HEK293 (cell line): ENCODE results near the gene RFPL4A.
"Not testable (repeated sequence)": the region's sequence is repeated elsewhere in the genome, so short reads cannot be mapped to it uniquely, and the experiment has no call there.

Experiments
- CTCF ChIA-PET: fragments of 350-600 bp; formaldehyde crosslinking; extraction: SDS; loops from one replicate; lab custom pipeline; 2021; ENCODE audit warnings: antibody characterized with exemption; lab: Yijun Ruan, JAX
- POLR2A ChIA-PET: fragments of 300-600 bp; formaldehyde crosslinking; extraction: SDS; loops from one replicate; lab custom pipeline; 2020; ENCODE audit warnings: antibody characterized with exemption, inconsistent platforms; lab: Yijun Ruan, JAX
- H3K27ac ChIP-seq: fragments of 200-500 bp; sonication (Bioruptor generic); 2 replicates; pipeline ENCODE4 v1.5.1; 2014; ENCODE audit warnings: low read depth, low read length, control low read depth, inconsistent platforms; ENCODE audit errors: extremely low read depth
- H3K36me3 ChIP-seq, 2 experiments: fragments of 200-500 bp in 1 of 2; sonication (Bioruptor generic) in 1 of 2; 1 replicate in 1 of 2; 2 replicates in 1 of 2; pipeline ENCODE4 v1.5.1; 2014 to 2017; ENCODE audit warnings: inconsistent platforms in 2 of 2, low read length in 2 of 2; ENCODE audit not compliant: control insufficient read depth in 2 of 2, insufficient read depth in 1 of 2
- H3K4me1 ChIP-seq: fragments of 200-500 bp; sonication (Bioruptor generic); 2 replicates; pipeline ENCODE4 v1.5.1; 2014; ENCODE audit warnings: mild to moderate bottlenecking, low read length, inconsistent platforms; ENCODE audit not compliant: control insufficient read depth, insufficient read depth
- H3K4me3 ChIP-seq: 2 replicates; pipeline ENCODE4 v1.5.1; 2011; ENCODE audit warnings: low read depth, mild to moderate bottlenecking, control low read depth, low read length, moderate library complexity
- H3K9me3 ChIP-seq: fragments of 200-500 bp; sonication (Bioruptor generic); 2 replicates; pipeline ENCODE4 v1.5.1; 2014; ENCODE audit warnings: low read depth, low read length, inconsistent platforms; ENCODE audit not compliant: control insufficient read depth, insufficient read depth
- AEBP2 ChIP-seq: fragments of 450-650 bp; formaldehyde crosslinking; IDR thresholded peaks from 2 replicates; pipeline ENCODE4 v1.5.1; 2016; ENCODE audit warnings: missing biosample characterization, missing genetic modification characterization, borderline replicate concordance
- OSR2 ChIP-seq: fragments of 450-650 bp; formaldehyde crosslinking; IDR thresholded peaks from 2 replicates; pipeline ENCODE4 v1.5.1; 2016; ENCODE audit warnings: missing biosample characterization, missing genetic modification characterization
- PRDM10 ChIP-seq: fragments of 450-650 bp; formaldehyde crosslinking; IDR thresholded peaks from 2 replicates; pipeline ENCODE4 v1.5.1; 2016; ENCODE audit warnings: missing biosample characterization, missing genetic modification characterization
- SCRT2 ChIP-seq: fragments of 450-650 bp; formaldehyde crosslinking; IDR thresholded peaks from 2 replicates; pipeline ENCODE4 v1.5.1; 2016; ENCODE audit warnings: missing biosample characterization, missing genetic modification characterization
- ZBTB48 ChIP-seq: fragments of 450-650 bp; formaldehyde crosslinking; IDR thresholded peaks from 2 replicates; pipeline ENCODE4 v1.5.1; 2016; ENCODE audit warnings: missing biosample characterization, missing genetic modification characterization
- ZNF157 ChIP-seq: fragments of 450-650 bp; formaldehyde crosslinking; IDR thresholded peaks from 2 replicates; pipeline ENCODE4 v1.5.1; 2016; ENCODE audit warnings: missing biosample characterization, missing genetic modification characterization
- ZNF16 ChIP-seq: fragments of 450-650 bp; formaldehyde crosslinking; IDR thresholded peaks from 2 replicates; pipeline ENCODE4 v1.5.1; 2016; ENCODE audit warnings: low read depth, missing biosample characterization, missing genetic modification characterization
- ZNF184 ChIP-seq: fragments of 450-650 bp; IDR thresholded peaks from 2 replicates; pipeline ENCODE4 v1.5.1; 2018; ENCODE audit warnings: missing biosample characterization, mild to moderate bottlenecking, missing genetic modification characterization
- ZNF202 ChIP-seq: fragments of 450-650 bp; formaldehyde crosslinking; IDR thresholded peaks from 2 replicates; pipeline ENCODE4 v1.5.1; 2016; ENCODE audit warnings: missing biosample characterization, missing genetic modification characterization, borderline replicate concordance
- ZNF423 ChIP-seq: fragments of 450-650 bp; formaldehyde crosslinking; IDR thresholded peaks from 2 replicates; pipeline ENCODE4 v1.5.1; 2016; ENCODE audit warnings: missing biosample characterization, missing genetic modification characterization
- ZNF530 ChIP-seq: fragments of 450-650 bp; formaldehyde crosslinking; IDR thresholded peaks from 2 replicates; pipeline ENCODE4 v1.5.1; 2016; ENCODE audit warnings: low read depth, missing biosample characterization, missing genetic modification characterization
- ZNF585B ChIP-seq: fragments of 450-650 bp; formaldehyde crosslinking; IDR thresholded peaks from 2 replicates; pipeline ENCODE4 v1.5.1; 2016; ENCODE audit warnings: missing biosample characterization, missing genetic modification characterization
- ZNF621 ChIP-seq: fragments of 450-650 bp; formaldehyde crosslinking; IDR thresholded peaks from 2 replicates; pipeline ENCODE4 v1.5.1; 2017; ENCODE audit warnings: missing biosample characterization, missing genetic modification characterization
- ZNF660 ChIP-seq: fragments of 450-650 bp; IDR thresholded peaks from 2 replicates; pipeline ENCODE4 v1.5.1; 2018; ENCODE audit warnings: missing biosample characterization, mild to moderate bottlenecking, missing genetic modification characterization
- ZNF843 ChIP-seq: fragments of 450-650 bp; formaldehyde crosslinking; IDR thresholded peaks from 2 replicates; pipeline ENCODE4 v1.5.1; 2016; ENCODE audit warnings: missing biosample characterization, missing genetic modification characterization
- ZSCAN30 ChIP-seq: fragments of 450-650 bp; IDR thresholded peaks from 2 replicates; pipeline ENCODE4 v1.5.1; 2018; ENCODE audit warnings: missing biosample characterization, mild to moderate bottlenecking, missing genetic modification characterization, moderate library complexity
- TF ChIP-seq, protein P1 (sequence below): fragments of 450-650 bp; formaldehyde crosslinking; IDR thresholded peaks from 2 replicates; pipeline ENCODE4 v1.5.1; 2017; ENCODE audit warnings: missing biosample characterization, missing genetic modification characterization

The RFPL4A gene

GRCh38 chr19:55758797-55759196, at the start of gene RFPL4A:
TSS of gene RFPL4A (plus strand) at chr19:55759097. CDS start at chr19:55761801, 2,704 bp downstream.
- H3K4me1 ChIP-seq, H3K27ac ChIP-seq, CTCF ChIA-PET, H3K9me3 ChIP-seq, POLR2A ChIA-PET, H3K36me3 ChIP-seq, H3K4me3 ChIP-seq: not testable (repeated sequence)

- ChIA-PET CTCF (interaction anchor here (0.6 kb wide), 1 partner anchor 1273 kb away, joined by 3 read pairs; no protein-coding TSS in a partner anchor), POLR2A (no interaction called here)
- TF ChIP-seq PRDM10 (no peak), ZNF621 (tag by site-specific recombination) (no peak), ZNF660 (tag by site-specific recombination) (no peak), ZNF16 (tag by site-specific recombination) (no peak), ZNF530 (tag by site-specific recombination) (no peak), ZNF157 (tag by site-specific recombination) (no peak), ZSCAN30 (tag by site-specific recombination) (no peak), ZBTB48 (tag by site-specific recombination) (no peak), ZNF202 (tag by site-specific recombination) (no peak), ZNF843 (tag by site-specific recombination) (no peak), SCRT2 (tag by site-specific recombination) (no peak), ZNF184 (no peak), ZNF585B (tag by site-specific recombination) (no peak)
Measured at GRCh38 chr19:55711719-55712118, 47.2 kb upstream of the RFPL4A start.

DNA sequence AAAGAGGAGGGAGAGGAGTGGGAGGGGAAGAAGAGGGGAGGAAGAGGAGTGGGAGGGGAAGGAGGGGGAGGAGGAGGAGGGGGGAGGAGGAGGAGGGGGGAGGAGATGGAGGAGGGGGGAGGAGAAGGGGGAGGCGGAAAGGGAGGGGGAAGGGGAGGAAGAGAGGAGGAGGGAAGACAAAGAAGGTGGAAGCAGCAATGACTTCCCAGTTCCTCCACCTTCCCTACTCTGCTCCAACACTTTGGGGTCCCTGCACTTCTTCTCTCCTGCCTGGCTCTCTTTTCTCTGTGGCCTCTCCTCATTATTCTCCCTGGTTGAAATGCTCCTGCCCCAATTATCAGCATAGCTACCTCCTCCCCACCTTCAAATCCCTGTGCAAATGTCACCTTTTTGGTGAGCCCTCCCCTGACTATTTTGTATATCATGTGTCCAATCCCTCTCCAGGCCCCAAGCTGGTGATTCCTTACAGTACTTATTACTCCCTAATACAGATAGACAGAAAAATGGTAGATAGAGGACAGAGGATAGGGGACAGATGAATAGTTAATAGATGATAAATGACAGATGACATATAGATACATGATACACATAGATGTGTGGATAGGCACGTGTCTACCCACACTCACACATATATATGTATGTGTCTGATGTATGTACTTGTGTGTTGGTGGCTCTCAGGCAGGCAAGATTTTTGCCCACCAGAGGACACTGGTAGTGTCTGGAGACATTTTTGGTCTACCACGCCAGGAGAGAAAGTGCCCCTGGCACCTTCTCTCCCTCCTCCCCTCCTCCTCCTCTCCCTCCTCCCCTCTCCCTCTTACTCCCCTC, 45.9 kb upstream of the RFPL4A start:
- no peaks in the 10 kb centered on the region for H3K9me3 ChIP-seq
- no peaks in the 10 kb centered on the region for H3K36me3 ChIP-seq
- H3K4me3 ChIP-seq: no peak overlapping the region
- H3K27ac ChIP-seq: no peak overlapping the region
- no peaks in the 10 kb centered on the region for H3K4me1 ChIP-seq
- TF ChIP-seq AEBP2 (tag by site-specific recombination): no peak
- TF ChIP-seq ZNF585B (tag by site-specific recombination): no peak
- TF ChIP-seq, protein P1, sequence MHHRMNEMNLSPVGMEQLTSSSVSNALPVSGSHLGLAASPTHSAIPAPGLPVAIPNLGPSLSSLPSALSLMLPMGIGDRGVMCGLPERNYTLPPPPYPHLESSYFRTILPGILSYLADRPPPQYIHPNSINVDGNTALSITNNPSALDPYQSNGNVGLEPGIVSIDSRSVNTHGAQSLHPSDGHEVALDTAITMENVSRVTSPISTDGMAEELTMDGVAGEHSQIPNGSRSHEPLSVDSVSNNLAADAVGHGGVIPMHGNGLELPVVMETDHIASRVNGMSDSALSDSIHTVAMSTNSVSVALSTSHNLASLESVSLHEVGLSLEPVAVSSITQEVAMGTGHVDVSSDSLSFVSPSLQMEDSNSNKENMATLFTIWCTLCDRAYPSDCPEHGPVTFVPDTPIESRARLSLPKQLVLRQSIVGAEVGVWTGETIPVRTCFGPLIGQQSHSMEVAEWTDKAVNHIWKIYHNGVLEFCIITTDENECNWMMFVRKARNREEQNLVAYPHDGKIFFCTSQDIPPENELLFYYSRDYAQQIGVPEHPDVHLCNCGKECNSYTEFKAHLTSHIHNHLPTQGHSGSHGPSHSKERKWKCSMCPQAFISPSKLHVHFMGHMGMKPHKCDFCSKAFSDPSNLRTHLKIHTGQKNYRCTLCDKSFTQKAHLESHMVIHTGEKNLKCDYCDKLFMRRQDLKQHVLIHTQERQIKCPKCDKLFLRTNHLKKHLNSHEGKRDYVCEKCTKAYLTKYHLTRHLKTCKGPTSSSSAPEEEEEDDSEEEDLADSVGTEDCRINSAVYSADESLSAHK (tag by site-specific recombination): no peak
- TF ChIP-seq ZNF423 (tag by site-specific recombination): no peak
- no peak for TF ChIP-seq OSR2 (tag by site-specific recombination)
- POLR2A ChIA-PET: no interaction called here
- CTCF ChIA-PET: no interaction called here

More at GRCh38 chr19:55711719-55712118, 47.2 kb upstream of the RFPL4A start:
- Histone ChIP-seq H3K27ac (no peak overlapping the region), H3K4me1 (no peaks in the 10 kb centered on the region), H3K9me3 (no peaks in the 10 kb centered on the region), H3K36me3 (no peaks in the 10 kb centered on the region), H3K4me3 (no peak overlapping the region)
